Spleen (tissue), 7 donors: Measurements from ENCODE around the gene CLDN16.

ENCODE experiments used
- CTCF ChIP-seq, 11 experiments: fragments of 200-600 bp in 7 of 11; fragments of 450-650 bp in 4 of 11; sonication (generic) in 4 of 11; IDR thresholded peaks in 8 of 11; conservative IDR thresholded peaks in 3 of 11; 1 replicate in 7 of 11; 2 replicates in 4 of 11; pipeline versions ENCODE4 v1.4.0 to v1.8.0; 2016 to 2021; ENCODE audit warnings: antibody characterized with exemption in 11 of 11, inconsistent platforms in 4 of 11, mild to moderate bottlenecking in 1 of 11
- POLR2A ChIP-seq, 3 donors: fragments of 450-650 bp; IDR thresholded peaks; one replicate each; pipeline ENCODE4 v1.5.1; 2017; ENCODE audit warnings: antibody characterized with exemption in 3 of 3, mild to moderate bottlenecking in 1 of 3
- donor health status: DM: no; HTN: no; CAD: no; lungs with moderate emphysema.
- donor health status: DM: no; HTN: no; CAD: no.
- donor health status: DM: no; HTN: no; CAD: no.

GRCh38 chr3:190436331-190436730 is 48.4 kb downstream of the CLDN16 start:
- TF ChIP-seq CTCF (IDR thresholded peaks at IDR 0.05 in 8 of 11, conservative IDR thresholded peaks at IDR 0.05 in 3 of 11), result no peak
- TF ChIP-seq POLR2A (IDR thresholded peaks at IDR 0.05), result no peak
